Measurements from ENCODE around the gene CFLAR. TPM values are rescaled to one million over a fixed set of nuclear protein-coding genes. Genes with fewer than 3 reads are reported as not detected.

CFLAR gene
- total RNA-seq, 2 donors from 2014 or later = 165 to 315 TPM

- ATAC-seq (ENCODE audit: insufficient number of reproducible peaks, low FRiP score, low read depth) (peak; percentile 32), DNase-seq (ENCODE audit: low spot score) (peak; percentile 71)
- peak; percentile 38 for TF ChIP-seq CTCF (IDR thresholded peaks at IDR 0.05)
- no peaks in the 10 kb centered on the region for H3K9me3 ChIP-seq
- H3K27me3 ChIP-seq (replicated peaks; ENCODE audit: insufficient read depth) = no peaks in the 10 kb centered on the region
- peak overlapping the region; percentile 99 to 100 for H3K27ac ChIP-seq
- peaks cover 32 to 54% of the 10 kb centered on the region in 2 donors for H3K4me1 ChIP-seq (ENCODE audit: control insufficient read depth in 1 of 2, low read depth in 2 of 2)
- peak overlapping the region; percentile 97 for H3K4me3 ChIP-seq
- no peaks in the 10 kb centered on the region for H3K36me3 ChIP-seq
These were observed 2.4 kb downstream of the CFLAR start for GRCh38 chr2:201118121-201118960.

- H3K27me3 ChIP-seq (replicated peaks; ENCODE audit: insufficient read depth) = no peaks in the 10 kb centered on the region
- peak overlapping the region; percentile 99 to 100 for H3K27ac ChIP-seq
- peaks cover 41 to 61% of the 10 kb centered on the region in 2 donors for H3K4me1 ChIP-seq (ENCODE audit: control insufficient read depth in 1 of 2, low read depth in 2 of 2)
- no peaks in the 10 kb centered on the region for H3K36me3 ChIP-seq
- no peak for DNase-seq (ENCODE audit: low spot score)
- TF ChIP-seq CTCF (IDR thresholded peaks at IDR 0.05) = no peak
- no peaks in the 10 kb centered on the region for H3K9me3 ChIP-seq
- peak overlapping the region; percentile 97 for H3K4me3 ChIP-seq
- no peak for ATAC-seq (ENCODE audit: insufficient number of reproducible peaks, low FRiP score, low read depth)
These were observed 3.2 kb downstream of the CFLAR start for GRCh38 chr2:201118961-201119854.

- DNase-seq (ENCODE audit: low spot score) (no peak), ATAC-seq (ENCODE audit: insufficient number of reproducible peaks, low FRiP score, low read depth) (no peak)
- H3K36me3 ChIP-seq = no peaks in the 10 kb centered on the region
- H3K9me3 ChIP-seq = no peaks in the 10 kb centered on the region
- peaks cover 68 to 83% of the 10 kb centered on the region in 2 donors for H3K4me1 ChIP-seq (ENCODE audit: control insufficient read depth in 1 of 2, low read depth in 2 of 2)
- TF ChIP-seq CTCF (IDR thresholded peaks at IDR 0.05) = no peak
- H3K4me3 ChIP-seq = peak overlapping the region; percentile 97
- no peaks in the 10 kb centered on the region for H3K27me3 ChIP-seq (replicated peaks; ENCODE audit: insufficient read depth)
- no peak overlapping the region for H3K27ac ChIP-seq
These were observed 6.3 kb downstream of the CFLAR start for GRCh38 chr2:201122276-201122675.

- DNase-seq (ENCODE audit: low spot score) (no peak), ATAC-seq (ENCODE audit: insufficient number of reproducible peaks, low FRiP score, low read depth) (no peak)
- H3K4me1 ChIP-seq (ENCODE audit: control insufficient read depth in 1 of 2, low read depth in 2 of 2) = peaks cover 91 to 94% of the 10 kb centered on the region in 2 donors
- H3K27ac ChIP-seq = peak overlapping the region; percentile 64 to 83
- TF ChIP-seq CTCF (IDR thresholded peaks at IDR 0.05) = no peak
- no peaks in the 10 kb centered on the region for H3K27me3 ChIP-seq (replicated peaks; ENCODE audit: insufficient read depth)
- H3K4me3 ChIP-seq = peak overlapping the region; percentile 60
- H3K36me3 ChIP-seq = no peaks in the 10 kb centered on the region
- H3K9me3 ChIP-seq = no peaks in the 10 kb centered on the region
These were observed 10.6 kb downstream of the CFLAR start for GRCh38 chr2:201126308-201127151.

Data from thoracic aorta (tissue), 2 donors.